ENCODE results near the gene AP1M1. TPM values are rescaled to one million over a fixed set of nuclear protein-coding genes. Genes with fewer than 3 reads are reported as not detected.

AP1M1 gene
- total RNA-seq, 1 donor from 2014 or later, result 84.5 TPM

- peak in 1 of 2 donors; percentile 94 for DNase-seq (ENCODE audit: extremely low spot score in 2 of 2)
- no peak overlapping the region for H3K27ac ChIP-seq
- H3K36me3 ChIP-seq, result peaks cover 0 to 81% of the 10 kb centered on the region in 2 donors
- H3K9me3 ChIP-seq, result no peaks in the 10 kb centered on the region
- no peaks in the 10 kb centered on the region for H3K27me3 ChIP-seq
- TF ChIP-seq CTCF (IDR thresholded peaks at IDR 0.05) (no peak), POLR2AphosphoS5 (IDR thresholded peaks at IDR 0.05; ENCODE audit: insufficient read depth in 1 of 2, low read depth in 1 of 2) (no peak), POLR2A (IDR thresholded peaks at IDR 0.05) (no peak)
- H3K4me1 ChIP-seq, result no peaks in the 10 kb centered on the region
- intact Hi-C loops (cut with DNase I), result no loop called here
- H3K4me3 ChIP-seq, result no peak overlapping the region
These were observed 31.1 kb downstream of the AP1M1 start for GRCh38 chr19:16228637-16229321.

GRCh38 chr19:16229322-16229641, 31.6 kb downstream of the AP1M1 start:
- H3K36me3 ChIP-seq, result peaks cover 0 to 81% of the 10 kb centered on the region in 2 donors
- DNase-seq (ENCODE audit: extremely low spot score in 2 of 2), result peak in 1 of 2 donors; percentile 79
- H3K27me3 ChIP-seq, result no peaks in the 10 kb centered on the region
- TF ChIP-seq POLR2AphosphoS5 (IDR thresholded peaks at IDR 0.05; ENCODE audit: insufficient read depth in 1 of 2, low read depth in 1 of 2), result no peak
- TF ChIP-seq CTCF (IDR thresholded peaks at IDR 0.05), result no peak
- TF ChIP-seq POLR2A (IDR thresholded peaks at IDR 0.05), result no peak
- H3K27ac ChIP-seq, result no peak overlapping the region
- no peak overlapping the region for H3K4me3 ChIP-seq
- no peaks in the 10 kb centered on the region for H3K4me1 ChIP-seq
- H3K9me3 ChIP-seq, result no peaks in the 10 kb centered on the region
- intact Hi-C loops (cut with DNase I), result no loop called here

- Histone ChIP-seq H3K4me3 (no peak overlapping the region), H3K36me3 (peaks cover 0 to 68% of the 10 kb centered on the region in 2 donors), H3K9me3 (no peaks in the 10 kb centered on the region), H3K27me3 (no peaks in the 10 kb centered on the region), H3K4me1 (no peaks in the 10 kb centered on the region), H3K27ac (no peak overlapping the region)
- TF ChIP-seq CTCF (IDR thresholded peaks at IDR 0.05) (no peak), POLR2AphosphoS5 (IDR thresholded peaks at IDR 0.05; ENCODE audit: insufficient read depth in 1 of 2, low read depth in 1 of 2) (no peak)
- no peak for DNase-seq (ENCODE audit: extremely low spot score in 2 of 2)
- intact Hi-C loops (cut with DNase I), result no loop called here
These were observed 34.4 kb downstream of the AP1M1 start for GRCh38 chr19:16232127-16232526.

- H3K27me3 ChIP-seq, result no peaks in the 10 kb centered on the region
- intact Hi-C loops (cut with DNase I), result no loop called here
- no peak overlapping the region for H3K27ac ChIP-seq
- TF ChIP-seq CTCF (IDR thresholded peaks at IDR 0.05), result no peak
- TF ChIP-seq POLR2A (IDR thresholded peaks at IDR 0.05), result no peak
- no peak for TF ChIP-seq POLR2AphosphoS5 (IDR thresholded peaks at IDR 0.05; ENCODE audit: insufficient read depth in 1 of 2, low read depth in 1 of 2)
- no peak overlapping the region for H3K4me3 ChIP-seq
- DNase-seq (ENCODE audit: extremely low spot score in 2 of 2), result no peak
- H3K4me1 ChIP-seq, result no peaks in the 10 kb centered on the region
- H3K36me3 ChIP-seq, result peaks cover 0 to 64% of the 10 kb centered on the region in 2 donors
- H3K9me3 ChIP-seq, result no peaks in the 10 kb centered on the region
These were observed 34.9 kb downstream of the AP1M1 start for GRCh38 chr19:16232568-16232967.

GRCh38 chr19:16233081-16233776, 35.5 kb downstream of the AP1M1 start:
- intact Hi-C loops (cut with DNase I), result no loop called here
- Histone ChIP-seq H3K36me3 (peaks cover 0 to 58% of the 10 kb centered on the region in 2 donors), H3K4me3 (no peak overlapping the region), H3K27ac (no peak overlapping the region), H3K9me3 (no peaks in the 10 kb centered on the region), H3K4me1 (no peaks in the 10 kb centered on the region), H3K27me3 (no peaks in the 10 kb centered on the region)
- no peak for DNase-seq (ENCODE audit: extremely low spot score in 2 of 2)
- TF ChIP-seq POLR2AphosphoS5 (IDR thresholded peaks at IDR 0.05; ENCODE audit: insufficient read depth in 1 of 2, low read depth in 1 of 2) (no peak), POLR2A (IDR thresholded peaks at IDR 0.05) (no peak), CTCF (IDR thresholded peaks at IDR 0.05) (no peak)

All from vagina (tissue), 2 donors.